Esophagus squamous epithelium (tissue), 4 donors: Measurements from ENCODE around the gene ZNRF1.

Source experiments
- POLR2A ChIP-seq, 4 donors: fragments of 450-650 bp; IDR thresholded peaks; one replicate each; pipeline ENCODE4 v1.6.1; 2017; ENCODE audit warnings: antibody characterized with exemption in 4 of 4, mild to moderate bottlenecking in 4 of 4, moderate library complexity in 3 of 4
- TF ChIP-seq, protein P1 (sequence below), 6 experiments: fragments of 450-650 bp in 4 of 6; fragments of 200-600 bp in 2 of 6; sonication (generic) in 2 of 6; IDR thresholded peaks; one replicate each; pipeline ENCODE4 v1.5.1; 2016 to 2019; ENCODE audit warnings: antibody characterized with exemption in 6 of 6, mild to moderate bottlenecking in 4 of 6, moderate library complexity in 4 of 6

DNA sequence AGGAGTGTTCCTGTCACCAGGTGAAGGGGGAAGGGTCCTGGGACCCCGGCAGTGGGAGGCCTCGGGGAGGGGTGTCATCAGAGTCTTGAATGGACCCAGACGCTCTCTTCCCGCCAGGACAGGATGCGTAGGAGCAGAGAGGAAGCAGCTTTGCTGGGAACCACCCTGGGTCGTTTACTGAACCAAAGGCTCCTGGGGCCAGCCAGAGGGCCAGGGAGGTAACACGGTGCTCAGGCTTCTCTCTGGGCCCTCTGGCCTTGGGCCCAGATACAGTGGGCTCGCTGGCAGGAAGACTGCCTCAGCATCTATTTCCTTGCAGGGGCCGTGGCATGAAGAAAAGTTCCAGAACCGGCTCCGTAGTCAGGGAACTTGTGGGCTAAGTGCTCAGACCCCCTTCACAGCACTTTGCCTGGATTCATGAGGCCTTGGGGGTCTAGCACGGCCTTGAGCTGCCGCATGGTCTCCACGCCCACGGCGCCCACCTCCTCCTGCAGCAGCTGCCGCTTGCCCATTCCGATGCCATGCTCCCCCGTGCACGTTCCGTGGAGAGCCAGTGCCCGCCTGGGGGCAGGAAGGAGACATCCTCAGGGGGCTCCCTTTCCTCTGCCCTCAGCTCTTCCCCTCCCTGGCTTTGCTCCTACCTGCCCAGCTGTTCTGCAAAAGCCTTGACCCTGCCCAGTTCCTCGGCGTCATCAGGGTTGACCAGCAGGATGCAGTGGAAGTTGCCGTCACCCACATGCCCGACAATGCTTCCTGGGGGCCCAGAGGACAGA, 113.3 kb downstream of the ZNRF1 start:
- TF ChIP-seq, protein P1, sequence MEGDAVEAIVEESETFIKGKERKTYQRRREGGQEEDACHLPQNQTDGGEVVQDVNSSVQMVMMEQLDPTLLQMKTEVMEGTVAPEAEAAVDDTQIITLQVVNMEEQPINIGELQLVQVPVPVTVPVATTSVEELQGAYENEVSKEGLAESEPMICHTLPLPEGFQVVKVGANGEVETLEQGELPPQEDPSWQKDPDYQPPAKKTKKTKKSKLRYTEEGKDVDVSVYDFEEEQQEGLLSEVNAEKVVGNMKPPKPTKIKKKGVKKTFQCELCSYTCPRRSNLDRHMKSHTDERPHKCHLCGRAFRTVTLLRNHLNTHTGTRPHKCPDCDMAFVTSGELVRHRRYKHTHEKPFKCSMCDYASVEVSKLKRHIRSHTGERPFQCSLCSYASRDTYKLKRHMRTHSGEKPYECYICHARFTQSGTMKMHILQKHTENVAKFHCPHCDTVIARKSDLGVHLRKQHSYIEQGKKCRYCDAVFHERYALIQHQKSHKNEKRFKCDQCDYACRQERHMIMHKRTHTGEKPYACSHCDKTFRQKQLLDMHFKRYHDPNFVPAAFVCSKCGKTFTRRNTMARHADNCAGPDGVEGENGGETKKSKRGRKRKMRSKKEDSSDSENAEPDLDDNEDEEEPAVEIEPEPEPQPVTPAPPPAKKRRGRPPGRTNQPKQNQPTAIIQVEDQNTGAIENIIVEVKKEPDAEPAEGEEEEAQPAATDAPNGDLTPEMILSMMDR (IDR thresholded peaks at IDR 0.05), result no peak
- TF ChIP-seq POLR2A (IDR thresholded peaks at IDR 0.05), result no peak
